ENCODE data around the gene LRRC52. TPM values are rescaled to one million over a fixed set of nuclear protein-coding genes. Genes with fewer than 3 reads are reported as not detected.

The LRRC52 gene
- total and polyA plus RNA-seq, 4 donors, result not detected

DNA sequence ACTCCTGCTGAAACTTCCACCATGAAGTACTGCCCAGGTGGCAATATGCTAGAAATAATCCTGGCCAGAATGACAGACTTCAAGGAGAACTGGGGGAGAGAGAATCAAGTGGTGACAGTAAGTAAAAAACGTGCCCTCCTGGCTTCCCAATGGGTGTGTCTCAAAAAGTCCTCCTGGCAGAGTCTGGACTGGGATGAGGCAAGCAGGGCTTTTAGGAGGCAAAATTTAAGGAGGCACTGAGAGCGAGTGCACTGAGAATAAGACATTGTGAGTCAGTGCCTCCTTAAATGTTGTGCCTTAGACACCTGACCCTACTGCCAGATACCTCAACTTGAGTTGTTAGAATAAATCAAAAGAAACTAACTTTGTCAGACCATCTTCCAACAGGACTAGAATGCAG is 2.2 kb downstream of the LRRC52 start:
- Histone ChIP-seq H3K27ac (ENCODE audit: low read depth in 1 of 2, low read length in 2 of 2) (no peak overlapping the region), H3K9ac (ENCODE audit: low read depth in 1 of 2, low read length in 2 of 2) (no peak overlapping the region), H3K4me3 (ENCODE audit: low read depth in 1 of 3, low read length in 3 of 3) (no peak overlapping the region), H3K4me1 (ENCODE audit: control insufficient read depth in 4 of 4, insufficient read depth in 4 of 4, low read length in 3 of 4) (peaks cover 0 to 5% (median 0%) of the 10 kb centered on the region in 4 donors), H3K27me3 (ENCODE audit: control insufficient read depth in 4 of 4, insufficient read depth in 4 of 4, low read length in 3 of 4) (no peaks in the 10 kb centered on the region), H3K36me3 (ENCODE audit: control insufficient read depth in 4 of 4, insufficient read depth in 3 of 4, low read depth in 1 of 4, low read length in 3 of 4) (no peaks in the 10 kb centered on the region), H3K9me3 (ENCODE audit: control insufficient read depth in 4 of 4, low read length in 3 of 4) (no peaks in the 10 kb centered on the region)
- TF ChIP-seq ATF3 (IDR thresholded peaks at IDR 0.05) (no peak), YY1 (IDR thresholded peaks at IDR 0.05) (no peak), REST (IDR thresholded peaks at IDR 0.05) (no peak), NR2F2 (IDR thresholded peaks at IDR 0.05) (no peak), JUND (IDR thresholded peaks at IDR 0.05) (no peak), HNF4G (IDR thresholded peaks at IDR 0.05) (no peak)
- TF ChIP-seq, protein P1, sequence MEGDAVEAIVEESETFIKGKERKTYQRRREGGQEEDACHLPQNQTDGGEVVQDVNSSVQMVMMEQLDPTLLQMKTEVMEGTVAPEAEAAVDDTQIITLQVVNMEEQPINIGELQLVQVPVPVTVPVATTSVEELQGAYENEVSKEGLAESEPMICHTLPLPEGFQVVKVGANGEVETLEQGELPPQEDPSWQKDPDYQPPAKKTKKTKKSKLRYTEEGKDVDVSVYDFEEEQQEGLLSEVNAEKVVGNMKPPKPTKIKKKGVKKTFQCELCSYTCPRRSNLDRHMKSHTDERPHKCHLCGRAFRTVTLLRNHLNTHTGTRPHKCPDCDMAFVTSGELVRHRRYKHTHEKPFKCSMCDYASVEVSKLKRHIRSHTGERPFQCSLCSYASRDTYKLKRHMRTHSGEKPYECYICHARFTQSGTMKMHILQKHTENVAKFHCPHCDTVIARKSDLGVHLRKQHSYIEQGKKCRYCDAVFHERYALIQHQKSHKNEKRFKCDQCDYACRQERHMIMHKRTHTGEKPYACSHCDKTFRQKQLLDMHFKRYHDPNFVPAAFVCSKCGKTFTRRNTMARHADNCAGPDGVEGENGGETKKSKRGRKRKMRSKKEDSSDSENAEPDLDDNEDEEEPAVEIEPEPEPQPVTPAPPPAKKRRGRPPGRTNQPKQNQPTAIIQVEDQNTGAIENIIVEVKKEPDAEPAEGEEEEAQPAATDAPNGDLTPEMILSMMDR (IDR thresholded peaks at IDR 0.05; ENCODE audit: low read depth, low read length, missing input control), result no peak
- no peak for DNase-seq (ENCODE audit: low spot score)
- WGBS, result 62% methylated on average over 2 of the region's 2 CpGs

DNA sequence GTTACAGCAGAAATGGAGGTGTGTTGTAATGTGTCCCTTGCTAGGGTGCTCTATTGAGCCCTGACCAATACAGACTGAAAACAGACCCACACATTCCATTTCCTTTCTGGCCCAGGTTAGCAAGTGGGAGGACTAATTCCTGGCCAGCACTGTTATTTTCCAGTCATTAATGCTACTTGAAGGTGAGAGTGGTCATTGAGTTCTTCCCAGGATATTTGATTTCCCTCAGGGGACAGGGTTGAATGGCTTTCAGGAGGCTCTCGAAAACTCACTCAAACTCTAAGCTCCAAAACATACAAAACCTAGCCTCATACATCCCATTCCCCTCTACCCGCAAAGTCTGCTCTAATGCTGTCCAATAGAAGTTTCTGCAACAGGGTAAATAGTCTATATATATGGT is 6.2 kb downstream of the LRRC52 start:
- Histone ChIP-seq H3K9me3 (ENCODE audit: control insufficient read depth in 4 of 4, low read length in 3 of 4) (no peaks in the 10 kb centered on the region), H3K27me3 (ENCODE audit: control insufficient read depth in 4 of 4, insufficient read depth in 4 of 4, low read length in 3 of 4) (no peaks in the 10 kb centered on the region), H3K36me3 (ENCODE audit: control insufficient read depth in 4 of 4, insufficient read depth in 3 of 4, low read depth in 1 of 4, low read length in 3 of 4) (no peaks in the 10 kb centered on the region), H3K4me1 (ENCODE audit: control insufficient read depth in 4 of 4, insufficient read depth in 4 of 4, low read length in 3 of 4) (no peaks in the 10 kb centered on the region), H3K27ac (ENCODE audit: low read depth in 1 of 2, low read length in 2 of 2) (no peak overlapping the region), H3K4me3 (ENCODE audit: low read depth in 1 of 3, low read length in 3 of 3) (no peak overlapping the region), H3K9ac (ENCODE audit: low read depth in 1 of 2, low read length in 2 of 2) (no peak overlapping the region)
- TF ChIP-seq, protein P2, sequence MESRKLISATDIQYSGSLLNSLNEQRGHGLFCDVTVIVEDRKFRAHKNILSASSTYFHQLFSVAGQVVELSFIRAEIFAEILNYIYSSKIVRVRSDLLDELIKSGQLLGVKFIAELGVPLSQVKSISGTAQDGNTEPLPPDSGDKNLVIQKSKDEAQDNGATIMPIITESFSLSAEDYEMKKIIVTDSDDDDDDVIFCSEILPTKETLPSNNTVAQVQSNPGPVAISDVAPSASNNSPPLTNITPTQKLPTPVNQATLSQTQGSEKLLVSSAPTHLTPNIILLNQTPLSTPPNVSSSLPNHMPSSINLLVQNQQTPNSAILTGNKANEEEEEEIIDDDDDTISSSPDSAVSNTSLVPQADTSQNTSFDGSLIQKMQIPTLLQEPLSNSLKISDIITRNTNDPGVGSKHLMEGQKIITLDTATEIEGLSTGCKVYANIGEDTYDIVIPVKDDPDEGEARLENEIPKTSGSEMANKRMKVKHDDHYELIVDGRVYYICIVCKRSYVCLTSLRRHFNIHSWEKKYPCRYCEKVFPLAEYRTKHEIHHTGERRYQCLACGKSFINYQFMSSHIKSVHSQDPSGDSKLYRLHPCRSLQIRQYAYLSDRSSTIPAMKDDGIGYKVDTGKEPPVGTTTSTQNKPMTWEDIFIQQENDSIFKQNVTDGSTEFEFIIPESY (IDR thresholded peaks at IDR 0.05), result no peak
- TF ChIP-seq JUND (IDR thresholded peaks at IDR 0.05) (no peak), RAD21 (IDR thresholded peaks at IDR 0.05) (no peak), GABPA (IDR thresholded peaks at IDR 0.05 in 1 of 2, conservative IDR thresholded peaks at IDR 0.05 in 1 of 2) (no peak), NR2F2 (IDR thresholded peaks at IDR 0.05) (no peak), HNF4A (conservative IDR thresholded peaks at IDR 0.05) (no peak), EGR1 (IDR thresholded peaks at IDR 0.05; ENCODE audit: low read depth in 2 of 2) (no peak), ATF3 (IDR thresholded peaks at IDR 0.05) (no peak), RXRA (IDR thresholded peaks at IDR 0.05) (no peak), FOXA2 (IDR thresholded peaks at IDR 0.05) (no peak), REST (IDR thresholded peaks at IDR 0.05) (no peak), SP1 (IDR thresholded peaks at IDR 0.05) (no peak), TAF1 (conservative IDR thresholded peaks at IDR 0.05) (no peak), FOXA1 (IDR thresholded peaks at IDR 0.05) (no peak), HNF4G (IDR thresholded peaks at IDR 0.05) (no peak)
- WGBS, result 91% methylated on average over 2 of the region's 2 CpGs
- DNase-seq (ENCODE audit: low spot score), result no peak
